Endothelial cell (in vitro differentiated cells): ENCODE measurements around the gene PARD3B. TPM values are rescaled to one million over a fixed set of nuclear protein-coding genes. Genes with fewer than 3 reads are reported as not detected.

ENCODE experiments used
- DNase-seq: peaks from one replicate; pipeline ENCODE4 v3.0.0; 2021; ENCODE audit warnings: low spot score
- H3K27ac Mint-ChIP-seq: one replicate; pipeline ENCODE4 v1.8.0; 2021; ENCODE audit warnings: mixed read lengths, inconsistent platforms; ENCODE audit not compliant: unreplicated experiment
- H3K27me3 Mint-ChIP-seq: one replicate; pipeline ENCODE4 v1.8.0; 2021; ENCODE audit warnings: mild to moderate bottlenecking, moderate library complexity, mixed read lengths, inconsistent platforms; ENCODE audit not compliant: unreplicated experiment
- H3K36me3 Mint-ChIP-seq: one replicate; pipeline ENCODE4 v1.8.0; 2021; ENCODE audit warnings: mild to moderate bottlenecking, low read depth, mixed read lengths, inconsistent platforms; ENCODE audit not compliant: unreplicated experiment
- H3K4me1 Mint-ChIP-seq: one replicate; pipeline ENCODE4 v1.8.0; 2021; ENCODE audit warnings: mild to moderate bottlenecking, mixed read lengths, inconsistent platforms; ENCODE audit not compliant: unreplicated experiment
- H3K4me3 Mint-ChIP-seq: one replicate; pipeline ENCODE4 v1.8.0; 2021; ENCODE audit warnings: mild to moderate bottlenecking, mixed read lengths, inconsistent platforms; ENCODE audit not compliant: unreplicated experiment
- H3K9me3 Mint-ChIP-seq: one replicate; pipeline ENCODE4 v1.8.0; 2021; ENCODE audit warnings: mixed read lengths, inconsistent platforms; ENCODE audit not compliant: unreplicated experiment
- CTCF ChIP-seq: fragments of 200-600 bp; sonication (generic); IDR thresholded peaks from one replicate; pipeline ENCODE4 v1.5.0; 2021; ENCODE audit warnings: antibody characterized with exemption; ENCODE audit not compliant: unreplicated experiment
- total RNA-seq: library from RNA; stranded (reverse); fragmentation: NEBNext Ultra II Directional; extraction: Animal tissue kit (Norgen Biotek cat#: 25700); gene quantifications from one replicate; pipeline ENCODE4 v1.2.1, GENCODE V29; 2021; ENCODE audit not compliant: unreplicated experiment

The PARD3B gene
- total RNA-seq, 1 donor from 2014 or later: 17.4 TPM

- no peaks in the 10 kb centered on the region for H3K9me3 Mint-ChIP-seq
- no peak overlapping the region for H3K27ac Mint-ChIP-seq
- H3K4me3 Mint-ChIP-seq: no peak overlapping the region
- no peak for TF ChIP-seq CTCF
- H3K36me3 Mint-ChIP-seq: no peaks in the 10 kb centered on the region
- peaks cover 11% of the 10 kb centered on the region for H3K4me1 Mint-ChIP-seq
- DNase-seq: no peak
- H3K27me3 Mint-ChIP-seq: no peaks in the 10 kb centered on the region
Measured at GRCh38 chr2:205543262-205543843, 998.1 kb downstream of the PARD3B start.

GRCh38 chr2:205543937-205544702 lies 998.8 kb downstream of the PARD3B start:
- DNase-seq: no peak
- H3K9me3 Mint-ChIP-seq: no peaks in the 10 kb centered on the region
- no peak overlapping the region for H3K27ac Mint-ChIP-seq
- no peak overlapping the region for H3K4me3 Mint-ChIP-seq
- no peaks in the 10 kb centered on the region for H3K27me3 Mint-ChIP-seq
- H3K4me1 Mint-ChIP-seq: peaks cover 11% of the 10 kb centered on the region
- no peak for TF ChIP-seq CTCF
- no peaks in the 10 kb centered on the region for H3K36me3 Mint-ChIP-seq

DNA sequence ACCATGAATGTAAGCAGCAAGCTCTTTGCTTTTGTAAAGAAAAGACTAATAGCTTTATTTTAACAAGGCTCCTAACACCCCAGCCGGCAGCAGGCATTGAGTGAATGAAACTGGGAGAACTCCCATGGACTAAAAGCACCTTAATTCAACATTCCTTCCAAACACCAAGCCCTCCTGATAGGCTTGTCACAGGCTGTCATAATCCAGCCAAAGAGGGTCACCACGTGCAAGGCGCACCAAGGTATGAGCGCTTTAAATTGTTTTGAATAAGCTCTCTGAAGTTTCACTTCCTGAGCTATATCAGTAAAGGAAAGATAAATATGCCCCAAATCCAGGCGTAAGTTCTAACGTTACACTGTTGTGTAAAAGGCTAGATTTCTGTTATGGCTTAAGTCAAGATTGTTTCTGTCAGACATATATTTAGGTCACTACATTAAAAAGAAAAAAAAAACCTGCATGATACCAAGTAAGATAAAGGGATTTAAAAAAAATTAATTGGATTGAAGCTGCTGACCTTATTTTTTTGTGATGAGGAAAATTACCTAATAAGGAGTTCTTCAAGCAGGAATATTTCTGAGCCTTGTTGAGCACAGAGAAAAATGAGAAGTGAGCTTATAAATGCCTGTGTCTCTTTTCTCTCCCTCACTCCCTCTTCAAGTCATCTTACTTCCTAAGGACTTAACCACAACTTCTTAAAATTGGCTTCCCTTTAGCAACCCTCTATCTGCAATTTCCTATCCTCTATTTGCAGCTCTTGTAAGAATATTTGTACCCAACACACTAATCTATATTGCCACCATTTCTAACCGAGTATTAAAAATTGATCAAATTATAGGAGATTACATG lies 1000.9 kb downstream of the PARD3B start:
- H3K27me3 Mint-ChIP-seq: no peaks in the 10 kb centered on the region
- H3K36me3 Mint-ChIP-seq: no peaks in the 10 kb centered on the region
- H3K27ac Mint-ChIP-seq: no peak overlapping the region
- DNase-seq: no peak
- TF ChIP-seq CTCF: no peak
- H3K9me3 Mint-ChIP-seq: no peaks in the 10 kb centered on the region
- no peak overlapping the region for H3K4me3 Mint-ChIP-seq
- peaks cover 7% of the 10 kb centered on the region for H3K4me1 Mint-ChIP-seq

DNA sequence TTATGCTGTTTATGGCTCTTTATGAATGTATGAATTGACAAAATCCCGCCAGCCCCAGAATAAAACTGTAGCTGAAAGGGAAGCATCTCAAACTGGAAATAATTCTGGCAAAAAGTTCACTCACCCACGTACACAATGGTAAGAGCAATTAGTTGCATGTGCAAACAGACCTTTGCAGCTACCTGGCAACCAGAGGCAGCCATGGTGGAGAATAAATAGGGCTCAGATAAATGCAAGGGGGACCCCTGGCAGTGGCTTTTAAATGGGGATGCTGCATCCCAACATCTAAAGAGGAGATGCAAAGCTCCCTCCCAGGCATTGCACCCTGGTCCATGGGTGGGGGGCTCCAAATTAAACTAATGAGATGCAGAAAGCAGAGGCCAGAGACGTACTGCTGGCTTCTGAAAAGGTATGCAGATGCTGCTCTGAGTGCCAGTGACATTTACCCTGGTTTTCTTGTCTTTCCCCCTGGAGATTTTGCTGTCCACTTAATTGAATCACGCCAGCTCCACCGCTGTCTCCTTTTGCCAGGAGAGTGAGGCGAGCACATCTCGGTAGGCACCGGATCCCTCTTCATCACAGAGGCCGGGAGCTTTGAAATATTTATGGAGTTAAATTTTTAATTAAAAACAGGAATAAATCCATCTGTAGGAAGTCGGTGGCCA lies 1010.4 kb downstream of the PARD3B start:
- TF ChIP-seq CTCF: no peak
- Mint-ChIP-seq H3K27me3 (peaks cover 3% of the 10 kb centered on the region), H3K36me3 (peaks cover 11% of the 10 kb centered on the region), H3K9me3 (no peaks in the 10 kb centered on the region), H3K4me3 (no peak overlapping the region), H3K27ac (no peak overlapping the region), H3K4me1 (no peaks in the 10 kb centered on the region)
- DNase-seq: no peak
